H1 (cell line): ENCODE results near the gene STXBP5. TPM values are rescaled to one million over a fixed set of nuclear protein-coding genes. Genes with fewer than 3 reads are reported as not detected.

Experiments
- CTCF ChIA-PET: fragments of 300-600 bp; sonication (Branson Sonifier 250); formaldehyde crosslinking; loops from one replicate; lab custom pipeline; 2021; ENCODE audit not compliant: partially characterized antibody; lab: Charles Lee
- POLR2A ChIA-PET: fragments of 300-600 bp; sonication (Branson Sonifier 250); formaldehyde crosslinking; loops from one replicate; lab custom pipeline; 2021; ENCODE audit warnings: inconsistent platforms; ENCODE audit not compliant: partially characterized antibody; lab: Charles Lee
- DNase-seq, 2 experiments: peaks; one replicate each; pipeline versions ENCODE4 v3.0.0 to v3.0.0-alpha.2; 2010 to 2022; ENCODE audit warnings: low spot score in 2 of 2, low read depth in 1 of 2, mixed read lengths in 1 of 2
- FAIRE-seq: peaks from 2 replicates; lab custom pipeline; 2011; peaks lifted over from hg19 to GRCh38; lab: Jason Lieb, UNC
- H2AFZ ChIP-seq: 2 replicates; pipeline ENCODE4 v1.8.1; 2012; ENCODE audit warnings: low read length, inconsistent platforms
- H2AK5ac ChIP-seq: 2 replicates; pipeline ENCODE4 v1.6.1; 2013; ENCODE audit warnings: low read depth, low read length
- H2BK120ac ChIP-seq: replicated peaks from 2 replicates; pipeline ENCODE3; 2013; ENCODE audit warnings: low read depth, low read length, inconsistent platforms
- H2BK12ac ChIP-seq: 2 replicates; pipeline ENCODE4 v1.6.1; 2013; ENCODE audit warnings: low read depth, low read length
- H2BK15ac ChIP-seq: 2 replicates; pipeline ENCODE4 v1.6.1; 2013; ENCODE audit warnings: low read length
- H2BK20ac ChIP-seq: 2 replicates; pipeline ENCODE4 v1.6.1; 2013; ENCODE audit warnings: low read length
- H2BK5ac ChIP-seq: 2 replicates; pipeline ENCODE4 v1.6.1; 2013; ENCODE audit warnings: low read depth, low read length
- H3K14ac ChIP-seq: 2 replicates; pipeline ENCODE4 v1.6.1; 2013; ENCODE audit warnings: inconsistent platforms; ENCODE audit not compliant: insufficient read length
- H3K18ac ChIP-seq: 2 replicates; pipeline ENCODE4 v1.6.1; 2013; ENCODE audit warnings: low read length; ENCODE audit errors: extremely low read depth
- H3K23ac ChIP-seq: 2 replicates; pipeline ENCODE4 v1.6.1; 2013; ENCODE audit warnings: inconsistent platforms; ENCODE audit not compliant: insufficient read length
- H3K23me2 ChIP-seq: 2 replicates; pipeline ENCODE4 v1.6.1; 2013; ENCODE audit warnings: low read depth, low read length
- H3K27ac ChIP-seq: 2 replicates; pipeline ENCODE4 v1.6.1; 2011; ENCODE audit warnings: low read depth, low read length, inconsistent platforms
- H3K27me3 ChIP-seq, 4 experiments: replicated peaks in 1 of 4; 1 replicate in 1 of 4; 2 replicates in 3 of 4; pipeline versions ENCODE4 v1.6.1 to v1.8.1; 2011 to 2013; ENCODE audit warnings: low read length in 3 of 4, mild to moderate bottlenecking in 3 of 4, inconsistent platforms in 2 of 4, mixed read lengths in 2 of 4, moderate library complexity in 1 of 4; ENCODE audit not compliant: control insufficient read depth in 3 of 4, insufficient read depth in 3 of 4; ENCODE audit errors: extremely low read depth in 1 of 4
- H3K36me3 ChIP-seq, 4 experiments: 2 replicates each; pipeline versions ENCODE4 v1.6.1 to v1.8.1; 2011 to 2013; ENCODE audit warnings: mild to moderate bottlenecking in 4 of 4, low read length in 3 of 4, moderate library complexity in 2 of 4, control low read depth in 1 of 4, inconsistent platforms in 1 of 4; ENCODE audit not compliant: insufficient read depth in 4 of 4, control insufficient read depth in 2 of 4
- H3K4ac ChIP-seq: replicated peaks from 2 replicates; pipeline ENCODE3; 2013; ENCODE audit warnings: low read length, low read depth, mixed read lengths, inconsistent platforms; ENCODE audit not compliant: insufficient read length
- H3K4me1 ChIP-seq, 4 experiments: replicated peaks in 1 of 4; 1 replicate in 1 of 4; 2 replicates in 3 of 4; pipeline versions ENCODE4 v1.6.1 to v1.8.1; 2011 to 2013; ENCODE audit warnings: low read length in 3 of 4, inconsistent platforms in 2 of 4, mixed read lengths in 1 of 4; ENCODE audit not compliant: insufficient read depth in 4 of 4, control insufficient read depth in 3 of 4
- H3K4me2 ChIP-seq, 2 experiments: 2 replicates each; pipeline versions ENCODE4 v1.6.1 to v1.8.1; 2011 to 2013; ENCODE audit warnings: low read depth in 2 of 2, low read length in 2 of 2, control low read depth in 1 of 2, inconsistent platforms in 1 of 2, mild to moderate bottlenecking in 1 of 2; ENCODE audit not compliant: insufficient read depth in 1 of 2
- H3K4me3 ChIP-seq, 4 experiments: fragments of 200-600, 300-600 bp in 1 of 4; sonication (generic), shearing (Covaris generic), sonication (Bioruptor Twin) in 1 of 4; 2 replicates each; pipeline versions ENCODE4 v1.5.1 to v1.8.1; 2011 to 2016; ENCODE audit warnings: low read length in 4 of 4, low read depth in 3 of 4, control low read depth in 2 of 4, inconsistent platforms in 2 of 4, mild to moderate bottlenecking in 2 of 4, mixed read lengths in 1 of 4, moderate library complexity in 1 of 4; ENCODE audit not compliant: insufficient read depth in 2 of 4; ENCODE audit errors: extremely low read depth in 1 of 4
- H3K56ac ChIP-seq: replicated peaks from 2 replicates; pipeline ENCODE3; 2013; ENCODE audit warnings: low read depth, mild to moderate bottlenecking, mixed read lengths, low read length, inconsistent platforms; ENCODE audit not compliant: insufficient read length
- H3K79me1 ChIP-seq: 2 replicates; pipeline ENCODE4 v1.6.1; 2013; ENCODE audit warnings: low read depth, low read length, control low read depth
- H3K79me2 ChIP-seq, 2 experiments: 2 replicates each; pipeline versions ENCODE4 v1.6.1 to v1.8.1; 2012 to 2013; ENCODE audit warnings: low read length in 2 of 2, mild to moderate bottlenecking in 2 of 2, inconsistent platforms in 1 of 2; ENCODE audit not compliant: insufficient read depth in 2 of 2, control insufficient read depth in 1 of 2
- H3K9ac ChIP-seq, 4 experiments: replicated peaks in 1 of 4; 1 replicate in 1 of 4; 2 replicates in 3 of 4; pipeline versions ENCODE4 v1.6.1 to v1.8.1; 2011 to 2013; ENCODE audit warnings: low read depth in 3 of 4, low read length in 3 of 4, control low read depth in 2 of 4, mild to moderate bottlenecking in 2 of 4, moderate library complexity in 2 of 4, inconsistent platforms in 1 of 4; ENCODE audit errors: extremely low read depth in 1 of 4
- H3K9me3 ChIP-seq, 2 experiments: 2 replicates each; pipeline versions ENCODE4 v1.6.1 to v1.8.1; 2012 to 2013; ENCODE audit warnings: mild to moderate bottlenecking in 2 of 2, moderate library complexity in 2 of 2, control low read depth in 1 of 2, inconsistent platforms in 1 of 2, low read depth in 1 of 2, low read length in 1 of 2, mixed read lengths in 1 of 2; ENCODE audit not compliant: insufficient read depth in 2 of 2
- H4K20me1 ChIP-seq, 2 experiments: replicated peaks in 1 of 2; 2 replicates each; pipeline versions ENCODE3 to v1.8.1; 2011 to 2013; ENCODE audit warnings: inconsistent platforms in 2 of 2, low read length in 2 of 2, mild to moderate bottlenecking in 1 of 2; ENCODE audit not compliant: insufficient read depth in 2 of 2, control insufficient read depth in 1 of 2
- H4K5ac ChIP-seq: 2 replicates; pipeline ENCODE4 v1.6.1; 2013; ENCODE audit warnings: low read length, low read depth, mixed read lengths, inconsistent platforms; ENCODE audit not compliant: insufficient read length
- H4K8ac ChIP-seq: 2 replicates; pipeline ENCODE4 v1.8.0; 2013; ENCODE audit warnings: mild to moderate bottlenecking, moderate library complexity, low read length, inconsistent platforms; ENCODE audit not compliant: insufficient read depth; ENCODE audit errors: extremely low read depth
- H4K91ac ChIP-seq: replicated peaks from 2 replicates; pipeline ENCODE3; 2013; ENCODE audit warnings: low read length, mixed read lengths, inconsistent platforms; ENCODE audit not compliant: insufficient read length
- RAD21 ChIP-seq, 2 experiments: IDR thresholded peaks in 1 of 2; conservative IDR thresholded peaks in 1 of 2; 2 replicates each; pipeline ENCODE4 v1.6.1; 2011; ENCODE audit warnings: low read depth in 2 of 2, low read length in 2 of 2, improper control_type of control experiment in 1 of 2, inconsistent platforms in 1 of 2, mild to moderate bottlenecking in 1 of 2, moderate library complexity in 1 of 2
- polyA plus RNA-seq, 7 experiments: library from polyadenylated mRNA; depleted of rRNA in 3 of 7; stranded (reverse) in 5 of 7; unstranded in 2 of 7; fragments of >200 nt in 5 of 7; fragments of 200-250 nt in 2 of 7; gene quantifications; 1 replicate in 5 of 7; 2 replicates in 1 of 7; 4 replicates in 1 of 7; pipeline versions ENCODE4 v1.2.1 to v1.2.3, GENCODE V29; 2011 to 2013; ENCODE audit warnings: missing spikeins in 2 of 7, mixed read lengths in 2 of 7
- total RNA-seq: library from RNA; stranded (reverse); fragmentation: NEBNext Ultra II Directional; extraction: Animal tissue kit (Norgen Biotek cat#: 25700); gene quantifications from 2 replicates; pipeline ENCODE4 v1.2.1, GENCODE V29; 2021

STXBP5 gene
- total and polyA plus RNA-seq, 2 of the 8 experiments (the other 6 are each of a cell fraction or from before 2014, with no cell fraction given): 2.7 to 10.8 TPM

- no peak for FAIRE-seq
- Histone ChIP-seq H2BK5ac (no peak overlapping the region), H2BK15ac (no peak overlapping the region), H3K4ac (no peak overlapping the region), H3K4me2 (no peak overlapping the region), H3K14ac (no peak overlapping the region), H3K4me3 (no peak overlapping the region), H3K9ac (no peak overlapping the region), H3K4me1 (no peaks in the 10 kb centered on the region), H4K91ac (no peak overlapping the region), H4K5ac (no peak overlapping the region), H2AFZ (peak overlapping the region; percentile 60; the same call in 1 of the 2 replicates), H3K27me3 (no peaks in the 10 kb centered on the region), H3K23me2 (no peaks in the 10 kb centered on the region), H2BK12ac (no peak overlapping the region), H3K18ac (no peak overlapping the region), H3K27ac (no peak overlapping the region), H4K20me1 (no peaks in the 10 kb centered on the region), H2BK20ac (no peak overlapping the region), H3K9me3 (no peaks in the 10 kb centered on the region), H4K8ac (no peak overlapping the region), H3K36me3 (no peaks in the 10 kb centered on the region), H3K79me2 (no peaks in the 10 kb centered on the region), H2BK120ac (no peak overlapping the region), H2AK5ac (no peak overlapping the region), H3K79me1 (no peaks in the 10 kb centered on the region), H3K56ac (no peak overlapping the region), H3K23ac (no peak overlapping the region)
- CTCF ChIA-PET: interaction anchor here (1.1 kb wide), 1 partner anchor 64 kb away, joined by 3 read pairs; no protein-coding TSS in a partner anchor
- POLR2A ChIA-PET: no interaction called here
- no peak for DNase-seq
- no peak for TF ChIP-seq RAD21 (IDR thresholded peaks at IDR 0.05 in 1 of 2, conservative IDR thresholded peaks at IDR 0.05 in 1 of 2; ENCODE audit: low read depth in 2 of 2, low read length in 2 of 2)
Measured at GRCh38 chr6:147156218-147156617, 48.0 kb upstream of the STXBP5 start.
